HS-5 (cell line): ENCODE measurements around the gene FUT7.

ENCODE experiments used
- DNase-seq: peaks from one replicate; pipeline ENCODE4 v3.0.0-alpha.2; 2012; ENCODE audit warnings: low read depth

FUT7 gene

GRCh38 chr9:137031904-137032640, at the start of gene FUT7:
Gene FUT7 (minus strand): TSS chr9:137032088. CDS start chr9:137031991, 97 bp downstream.
- DNase-seq, result no peak

- DNase-seq, result no peak
These were observed 48.6 kb upstream of the FUT7 start for GRCh38 chr9:137080260-137081122.

- DNase-seq, result no peak
These were observed 47.5 kb upstream of the FUT7 start for GRCh38 chr9:137079401-137079787.

GRCh38 chr9:137078701-137079400, 47.0 kb upstream of the FUT7 start:
- DNase-seq, result no peak

GRCh38 chr9:137077758-137078693, 46.1 kb upstream of the FUT7 start:
- DNase-seq, result no peak

GRCh38 chr9:137077010-137077747, 45.3 kb upstream of the FUT7 start, which contains the start of gene UAP1L1:
Gene UAP1L1 (plus strand): TSS chr9:137077517. CDS start chr9:137077533, 16 bp downstream.
- DNase-seq, result no peak

GRCh38 chr9:137076636-137077009, 44.7 kb upstream of the FUT7 start:
- no peak for DNase-seq

GRCh38 chr9:137075275-137075775, 43.4 kb upstream of the FUT7 start:
- no peak for DNase-seq

GRCh38 chr9:137074657-137075274, 42.9 kb upstream of the FUT7 start:
- no peak for DNase-seq

GRCh38 chr9:137073992-137074399, 42.1 kb upstream of the FUT7 start:
- DNase-seq, result no peak

GRCh38 chr9:137071282-137071681, 39.4 kb upstream of the FUT7 start:
- no peak for DNase-seq

- no peak for DNase-seq
These were observed 39.0 kb upstream of the FUT7 start for GRCh38 chr9:137070906-137071275.

- no peak for DNase-seq
These were observed 38.5 kb upstream of the FUT7 start, which contains the start of gene SAPCD2 for GRCh38 chr9:137070201-137070905. Gene SAPCD2 (minus strand): TSS chr9:137070557. CDS start chr9:137070460, 97 bp downstream.

- no peak for DNase-seq
These were observed 37.7 kb upstream of the FUT7 start for GRCh38 chr9:137069508-137070091.

GRCh38 chr9:137068539-137069507, 36.9 kb upstream of the FUT7 start:
- no peak for DNase-seq

- no peak for DNase-seq
These were observed 36.1 kb upstream of the FUT7 start for GRCh38 chr9:137067860-137068538.
